ENCODE results near the gene ITM2B.

DNA sequence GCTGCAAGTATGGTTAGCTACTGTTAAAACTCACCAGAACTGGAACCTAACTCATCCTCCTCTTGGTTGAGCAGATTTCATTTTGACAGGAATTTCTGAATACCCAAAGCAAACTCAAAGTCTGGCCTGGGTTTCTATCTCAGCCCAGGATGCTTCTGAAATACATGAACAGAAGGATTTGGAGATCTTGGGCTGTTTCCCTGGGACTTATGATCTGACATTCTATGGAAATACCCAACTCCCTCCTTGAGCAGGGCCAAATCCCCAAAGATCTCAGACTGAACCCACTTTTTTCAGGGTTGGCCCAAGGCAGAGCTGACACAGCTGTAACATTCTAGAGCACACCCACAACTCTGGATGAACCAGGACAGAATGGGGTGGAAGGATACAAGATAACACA, 1.1 kb upstream of the ITM2B start:
- TF ChIP-seq, protein P1, sequence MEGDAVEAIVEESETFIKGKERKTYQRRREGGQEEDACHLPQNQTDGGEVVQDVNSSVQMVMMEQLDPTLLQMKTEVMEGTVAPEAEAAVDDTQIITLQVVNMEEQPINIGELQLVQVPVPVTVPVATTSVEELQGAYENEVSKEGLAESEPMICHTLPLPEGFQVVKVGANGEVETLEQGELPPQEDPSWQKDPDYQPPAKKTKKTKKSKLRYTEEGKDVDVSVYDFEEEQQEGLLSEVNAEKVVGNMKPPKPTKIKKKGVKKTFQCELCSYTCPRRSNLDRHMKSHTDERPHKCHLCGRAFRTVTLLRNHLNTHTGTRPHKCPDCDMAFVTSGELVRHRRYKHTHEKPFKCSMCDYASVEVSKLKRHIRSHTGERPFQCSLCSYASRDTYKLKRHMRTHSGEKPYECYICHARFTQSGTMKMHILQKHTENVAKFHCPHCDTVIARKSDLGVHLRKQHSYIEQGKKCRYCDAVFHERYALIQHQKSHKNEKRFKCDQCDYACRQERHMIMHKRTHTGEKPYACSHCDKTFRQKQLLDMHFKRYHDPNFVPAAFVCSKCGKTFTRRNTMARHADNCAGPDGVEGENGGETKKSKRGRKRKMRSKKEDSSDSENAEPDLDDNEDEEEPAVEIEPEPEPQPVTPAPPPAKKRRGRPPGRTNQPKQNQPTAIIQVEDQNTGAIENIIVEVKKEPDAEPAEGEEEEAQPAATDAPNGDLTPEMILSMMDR (IDR thresholded peaks at IDR 0.05) = no peak
- TF ChIP-seq POLR2A (IDR thresholded peaks at IDR 0.05; ENCODE audit: low read depth) = no peak
- no peak for TF ChIP-seq POLR2AphosphoS5 (IDR thresholded peaks at IDR 0.05)
- no peak for TF ChIP-seq EP300 (IDR thresholded peaks at IDR 0.05)
